Measurements from ENCODE around the gene KIF19.

Gene KIF19

DNA sequence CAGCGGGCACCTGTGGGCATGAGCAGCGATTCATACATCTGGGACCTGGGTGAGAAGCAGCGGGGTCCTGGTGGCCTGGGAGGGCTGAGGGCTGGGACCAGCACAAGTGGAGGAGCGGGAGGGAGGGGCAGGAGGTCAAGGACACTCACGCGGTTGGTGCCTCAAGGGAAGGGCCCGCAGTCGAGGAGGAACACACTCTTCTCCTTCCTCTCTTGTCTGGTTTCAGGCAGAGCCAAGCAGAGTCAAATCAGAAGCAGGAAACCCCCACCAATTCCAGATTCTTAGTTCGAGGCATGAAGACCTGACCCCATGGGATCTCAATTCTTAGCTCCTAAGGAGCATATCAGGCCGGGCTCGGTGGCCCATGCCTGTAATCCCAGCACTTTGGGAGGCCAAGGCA is 36.3 kb upstream of the KIF19 start:
- Histone ChIP-seq H3K9me3 (ENCODE audit: control insufficient read depth in 2 of 2, low read length in 2 of 2) (no peaks in the 10 kb centered on the region), H3K9ac (ENCODE audit: low read length in 2 of 2) (no peak overlapping the region)

GRCh38 chr17:74290340-74290739 is 35.7 kb upstream of the KIF19 start:
- Histone ChIP-seq H3K27me3 (ENCODE audit: control insufficient read depth in 1 of 2, insufficient read depth in 2 of 2, low read length in 2 of 2) (no peaks in the 10 kb centered on the region), H3K9me3 (ENCODE audit: control insufficient read depth in 2 of 2, low read length in 2 of 2) (no peaks in the 10 kb centered on the region), H3K36me3 (ENCODE audit: control insufficient read depth in 2 of 2, insufficient read depth in 2 of 2, low read length in 2 of 2) (no peaks in the 10 kb centered on the region), H3K27ac (ENCODE audit: low read length) (no peak overlapping the region), H3K9ac (ENCODE audit: low read length in 2 of 2) (no peak overlapping the region), H3K4me3 (ENCODE audit: low read length in 2 of 2) (no peak overlapping the region), H3K4me1 (ENCODE audit: control insufficient read depth, insufficient read depth, low read length) (no peaks in the 10 kb centered on the region)

More for the DNA sequence above, 36.3 kb upstream of the KIF19 start:
- peaks cover 3 to 5% of the 10 kb centered on the region in 2 donors for H3K27me3 ChIP-seq (ENCODE audit: control insufficient read depth in 1 of 2, insufficient read depth in 2 of 2, low read length in 2 of 2)
- H3K36me3 ChIP-seq (ENCODE audit: control insufficient read depth in 2 of 2, insufficient read depth in 2 of 2, low read length in 2 of 2), result no peaks in the 10 kb centered on the region
- H3K4me3 ChIP-seq (ENCODE audit: low read length in 2 of 2), result no peak overlapping the region
- no peaks in the 10 kb centered on the region for H3K4me1 ChIP-seq (ENCODE audit: control insufficient read depth, insufficient read depth, low read length)
- H3K27ac ChIP-seq (ENCODE audit: low read length), result no peak overlapping the region

GRCh38 chr17:74292495-74292894 is 33.5 kb upstream of the KIF19 start:
- H3K9ac ChIP-seq (ENCODE audit: low read length in 2 of 2), result no peak overlapping the region
- H3K27me3 ChIP-seq (ENCODE audit: control insufficient read depth in 1 of 2, insufficient read depth in 2 of 2, low read length in 2 of 2), result peaks cover 0 to under 1% of the 10 kb centered on the region in 2 donors
- no peaks in the 10 kb centered on the region for H3K9me3 ChIP-seq (ENCODE audit: control insufficient read depth in 2 of 2, low read length in 2 of 2)
- H3K4me3 ChIP-seq (ENCODE audit: low read length in 2 of 2), result no peak overlapping the region
- no peaks in the 10 kb centered on the region for H3K4me1 ChIP-seq (ENCODE audit: control insufficient read depth, insufficient read depth, low read length)
- no peaks in the 10 kb centered on the region for H3K36me3 ChIP-seq (ENCODE audit: control insufficient read depth in 2 of 2, insufficient read depth in 2 of 2, low read length in 2 of 2)
- H3K27ac ChIP-seq (ENCODE audit: low read length), result no peak overlapping the region

DNA sequence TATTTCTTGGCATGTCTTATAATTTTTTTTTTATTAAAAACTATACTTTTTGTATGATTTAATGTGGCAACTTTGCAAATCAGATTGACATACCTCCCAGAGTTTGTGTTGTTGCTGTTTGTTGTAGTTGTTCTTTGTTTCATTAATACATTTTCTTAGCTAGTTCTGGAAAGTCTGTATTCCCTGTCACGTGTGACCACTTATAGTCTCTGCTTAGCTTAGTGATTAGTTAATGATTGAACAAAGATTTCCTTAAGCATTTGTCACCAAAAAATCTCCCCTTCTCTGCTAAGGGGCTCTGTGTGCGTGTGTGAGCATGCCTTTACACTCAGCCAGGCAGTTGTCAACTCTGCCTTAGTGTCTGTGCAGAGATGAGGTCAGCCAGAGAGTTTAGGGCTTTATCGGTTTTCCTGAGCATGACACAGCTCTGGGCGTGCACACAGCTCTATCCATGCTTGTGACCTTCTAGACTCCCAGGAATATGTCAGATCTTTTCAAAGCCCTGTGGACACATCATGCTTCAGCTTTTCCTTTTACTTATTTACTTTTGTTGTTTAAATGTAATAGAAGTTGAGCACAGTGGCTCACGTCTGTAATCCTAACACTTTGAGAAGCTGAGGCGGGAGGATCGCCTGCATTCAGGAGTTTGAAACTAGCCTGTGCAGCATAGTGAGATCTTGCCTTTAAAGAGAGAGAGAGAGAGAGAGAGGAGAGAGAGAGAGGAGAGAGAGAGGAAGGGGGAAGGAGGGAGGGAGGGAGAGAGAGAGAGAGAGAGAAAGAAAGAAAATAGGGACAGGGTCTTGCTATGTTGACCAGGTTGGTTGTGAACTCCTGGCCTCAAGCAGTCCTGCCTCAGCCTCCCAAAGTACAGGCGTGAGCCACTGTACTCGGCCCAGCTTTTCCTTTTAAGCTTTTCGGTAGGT is 30.1 kb upstream of the KIF19 start:
- Histone ChIP-seq H3K4me3 (ENCODE audit: low read length in 2 of 2) (no peak overlapping the region), H3K27ac (ENCODE audit: low read length) (no peak overlapping the region), H3K27me3 (ENCODE audit: control insufficient read depth in 1 of 2, insufficient read depth in 2 of 2, low read length in 2 of 2) (peaks cover 0 to 11% of the 10 kb centered on the region in 2 donors), H3K9me3 (ENCODE audit: control insufficient read depth in 2 of 2, low read length in 2 of 2) (no peaks in the 10 kb centered on the region), H3K9ac (ENCODE audit: low read length in 2 of 2) (no peak overlapping the region), H3K36me3 (ENCODE audit: control insufficient read depth in 2 of 2, insufficient read depth in 2 of 2, low read length in 2 of 2) (no peaks in the 10 kb centered on the region), H3K4me1 (ENCODE audit: control insufficient read depth, insufficient read depth, low read length) (no peaks in the 10 kb centered on the region)

DNA sequence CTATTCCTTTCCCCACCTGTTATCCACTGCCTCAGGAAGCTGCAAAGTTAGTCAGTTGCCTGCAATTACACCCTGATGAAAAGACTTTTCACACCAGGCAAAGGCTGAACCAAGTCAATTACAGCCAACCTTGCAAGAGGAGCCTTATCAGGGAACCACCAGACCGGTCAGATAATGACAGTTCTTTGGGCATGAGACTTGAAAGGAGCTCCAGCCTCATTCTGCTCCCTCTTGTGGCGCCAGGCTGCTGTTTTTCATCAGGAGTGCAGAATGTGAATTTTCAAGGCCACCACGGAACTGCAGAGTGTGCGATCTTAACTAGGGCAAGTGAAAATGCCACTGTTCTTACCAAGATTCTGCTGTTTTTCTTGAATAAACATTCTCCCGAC is 29.5 kb upstream of the KIF19 start:
- Histone ChIP-seq H3K4me1 (ENCODE audit: control insufficient read depth, insufficient read depth, low read length) (no peaks in the 10 kb centered on the region), H3K9ac (ENCODE audit: low read length in 2 of 2) (no peak overlapping the region), H3K36me3 (ENCODE audit: control insufficient read depth in 2 of 2, insufficient read depth in 2 of 2, low read length in 2 of 2) (no peaks in the 10 kb centered on the region), H3K27me3 (ENCODE audit: control insufficient read depth in 1 of 2, insufficient read depth in 2 of 2, low read length in 2 of 2) (peaks cover 0 to 15% of the 10 kb centered on the region in 2 donors), H3K9me3 (ENCODE audit: control insufficient read depth in 2 of 2, low read length in 2 of 2) (no peaks in the 10 kb centered on the region), H3K27ac (ENCODE audit: low read length) (no peak overlapping the region), H3K4me3 (ENCODE audit: low read length in 2 of 2) (no peak overlapping the region)

DNA sequence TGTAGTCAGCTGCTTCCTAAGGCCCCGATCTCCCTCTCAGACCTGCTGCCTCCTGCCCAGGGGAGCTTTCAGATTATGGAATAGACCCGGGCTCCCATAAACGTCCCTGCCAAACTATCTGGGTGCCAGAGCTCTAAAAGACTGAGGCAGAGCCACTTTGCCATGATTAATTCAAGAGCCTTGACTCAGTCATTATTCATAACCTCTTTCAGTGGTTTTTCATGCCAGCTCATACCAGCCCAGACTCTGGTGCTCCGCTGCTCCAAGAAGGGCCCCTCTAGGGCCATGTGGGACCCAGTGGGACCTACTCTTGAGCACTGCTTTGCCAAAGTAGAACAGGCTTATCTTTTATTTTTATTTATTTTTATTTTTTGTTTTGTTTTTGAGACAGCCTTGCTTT is 28.1 kb upstream of the KIF19 start:
- Histone ChIP-seq H3K9me3 (ENCODE audit: control insufficient read depth in 2 of 2, low read length in 2 of 2) (no peaks in the 10 kb centered on the region), H3K36me3 (ENCODE audit: control insufficient read depth in 2 of 2, insufficient read depth in 2 of 2, low read length in 2 of 2) (no peaks in the 10 kb centered on the region), H3K27ac (ENCODE audit: low read length) (no peak overlapping the region), H3K9ac (ENCODE audit: low read length in 2 of 2) (no peak overlapping the region), H3K4me3 (ENCODE audit: low read length in 2 of 2) (no peak overlapping the region), H3K4me1 (ENCODE audit: control insufficient read depth, insufficient read depth, low read length) (no peaks in the 10 kb centered on the region), H3K27me3 (ENCODE audit: control insufficient read depth in 1 of 2, insufficient read depth in 2 of 2, low read length in 2 of 2) (peaks cover 0 to 15% of the 10 kb centered on the region in 2 donors)

- no peak overlapping the region for H3K4me3 ChIP-seq (ENCODE audit: low read length in 2 of 2)
- no peaks in the 10 kb centered on the region for H3K4me1 ChIP-seq (ENCODE audit: control insufficient read depth, insufficient read depth, low read length)
- no peak overlapping the region for H3K9ac ChIP-seq (ENCODE audit: low read length in 2 of 2)
- H3K27ac ChIP-seq (ENCODE audit: low read length), result no peak overlapping the region
- H3K9me3 ChIP-seq (ENCODE audit: control insufficient read depth in 2 of 2, low read length in 2 of 2), result no peaks in the 10 kb centered on the region
- no peaks in the 10 kb centered on the region for H3K36me3 ChIP-seq (ENCODE audit: control insufficient read depth in 2 of 2, insufficient read depth in 2 of 2, low read length in 2 of 2)
- H3K27me3 ChIP-seq (ENCODE audit: control insufficient read depth in 1 of 2, insufficient read depth in 2 of 2, low read length in 2 of 2), result peaks cover 0 to 15% of the 10 kb centered on the region in 2 donors
Measured at GRCh38 chr17:74298778-74299177, 27.2 kb upstream of the KIF19 start.

- Histone ChIP-seq H3K9me3 (ENCODE audit: control insufficient read depth in 2 of 2, low read length in 2 of 2) (peaks cover 0 to 3% of the 10 kb centered on the region in 2 donors), H3K4me3 (ENCODE audit: low read length in 2 of 2) (no peak overlapping the region), H3K36me3 (ENCODE audit: control insufficient read depth in 2 of 2, insufficient read depth in 2 of 2, low read length in 2 of 2) (no peaks in the 10 kb centered on the region), H3K27ac (ENCODE audit: low read length) (no peak overlapping the region), H3K27me3 (ENCODE audit: control insufficient read depth in 1 of 2, insufficient read depth in 2 of 2, low read length in 2 of 2) (peaks cover 0 to 15% of the 10 kb centered on the region in 2 donors), H3K4me1 (ENCODE audit: control insufficient read depth, insufficient read depth, low read length) (no peaks in the 10 kb centered on the region), H3K9ac (ENCODE audit: low read length in 2 of 2) (no peak overlapping the region)
Measured at GRCh38 chr17:74299226-74300009, 26.6 kb upstream of the KIF19 start.

- Histone ChIP-seq H3K4me3 (ENCODE audit: low read length in 2 of 2) (no peak overlapping the region), H3K36me3 (ENCODE audit: control insufficient read depth in 2 of 2, insufficient read depth in 2 of 2, low read length in 2 of 2) (no peaks in the 10 kb centered on the region), H3K4me1 (ENCODE audit: control insufficient read depth, insufficient read depth, low read length) (no peaks in the 10 kb centered on the region), H3K27ac (ENCODE audit: low read length) (no peak overlapping the region), H3K9me3 (ENCODE audit: control insufficient read depth in 2 of 2, low read length in 2 of 2) (peaks cover 0 to 12% of the 10 kb centered on the region in 2 donors), H3K27me3 (ENCODE audit: control insufficient read depth in 1 of 2, insufficient read depth in 2 of 2, low read length in 2 of 2) (peaks cover 0 to 9% of the 10 kb centered on the region in 2 donors), H3K9ac (ENCODE audit: low read length in 2 of 2) (no peak overlapping the region)
Measured at GRCh38 chr17:74303305-74303704, 22.7 kb upstream of the KIF19 start.

GRCh38 chr17:74304184-74304583 is 21.8 kb upstream of the KIF19 start:
- H3K4me3 ChIP-seq (ENCODE audit: low read length in 2 of 2), result no peak overlapping the region
- H3K27me3 ChIP-seq (ENCODE audit: control insufficient read depth in 1 of 2, insufficient read depth in 2 of 2, low read length in 2 of 2), result peaks cover 0 to 9% of the 10 kb centered on the region in 2 donors
- H3K9me3 ChIP-seq (ENCODE audit: control insufficient read depth in 2 of 2, low read length in 2 of 2), result peaks cover 0 to 12% of the 10 kb centered on the region in 2 donors
- H3K4me1 ChIP-seq (ENCODE audit: control insufficient read depth, insufficient read depth, low read length), result no peaks in the 10 kb centered on the region
- H3K9ac ChIP-seq (ENCODE audit: low read length in 2 of 2), result no peak overlapping the region
- no peaks in the 10 kb centered on the region for H3K36me3 ChIP-seq (ENCODE audit: control insufficient read depth in 2 of 2, insufficient read depth in 2 of 2, low read length in 2 of 2)
- H3K27ac ChIP-seq (ENCODE audit: low read length), result no peak overlapping the region

Measured in stomach smooth muscle (tissue), 2 donors.